ENCODE results near the gene NCAM2. TPM values are rescaled to one million over a fixed set of nuclear protein-coding genes. Genes with fewer than 3 reads are reported as not detected.

The NCAM2 gene
- total and polyA plus RNA-seq, 2 of the 8 experiments (the other 6 are each of a cell fraction or from before 2014, with no cell fraction given) = 0.14 to 1.1 TPM

GRCh38 chr21:21468003-21468402 is 469.8 kb downstream of the NCAM2 start (continued):
- TF ChIP-seq, protein P1, sequence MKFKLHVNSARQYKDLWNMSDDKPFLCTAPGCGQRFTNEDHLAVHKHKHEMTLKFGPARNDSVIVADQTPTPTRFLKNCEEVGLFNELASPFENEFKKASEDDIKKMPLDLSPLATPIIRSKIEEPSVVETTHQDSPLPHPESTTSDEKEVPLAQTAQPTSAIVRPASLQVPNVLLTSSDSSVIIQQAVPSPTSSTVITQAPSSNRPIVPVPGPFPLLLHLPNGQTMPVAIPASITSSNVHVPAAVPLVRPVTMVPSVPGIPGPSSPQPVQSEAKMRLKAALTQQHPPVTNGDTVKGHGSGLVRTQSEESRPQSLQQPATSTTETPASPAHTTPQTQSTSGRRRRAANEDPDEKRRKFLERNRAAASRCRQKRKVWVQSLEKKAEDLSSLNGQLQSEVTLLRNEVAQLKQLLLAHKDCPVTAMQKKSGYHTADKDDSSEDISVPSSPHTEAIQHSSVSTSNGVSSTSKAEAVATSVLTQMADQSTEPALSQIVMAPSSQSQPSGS (IDR thresholded peaks at IDR 0.05; ENCODE audit: low read length) = no peak
